GM13977 (cell line): ENCODE results near the gene LRRIQ4.

Experiments
- DNase-seq: peaks from one replicate; pipeline ENCODE4 v3.0.0; 2012; ENCODE audit warnings: low spot score
- in situ Hi-C: fragments of 300-500 bp; cut with MboI; formaldehyde crosslinking; loops from one replicate; pipeline ENCODE4 v1.12.0; 2022; ENCODE audit warnings: low sequenced_read_pairs, low pct_unique_long_range_greater_than_20kb, mixed read lengths, inconsistent platforms; ENCODE audit not compliant: unreplicated experiment
- TF ChIP-seq, protein P1 (sequence below): IDR thresholded peaks from 2 replicates; pipeline ENCODE4 v1.5.1; 2012; ENCODE audit warnings: mild to moderate bottlenecking, control low read depth; ENCODE audit not compliant: insufficient read depth; ENCODE audit errors: extremely low read depth, missing control alignments

LRRIQ4 gene

DNA sequence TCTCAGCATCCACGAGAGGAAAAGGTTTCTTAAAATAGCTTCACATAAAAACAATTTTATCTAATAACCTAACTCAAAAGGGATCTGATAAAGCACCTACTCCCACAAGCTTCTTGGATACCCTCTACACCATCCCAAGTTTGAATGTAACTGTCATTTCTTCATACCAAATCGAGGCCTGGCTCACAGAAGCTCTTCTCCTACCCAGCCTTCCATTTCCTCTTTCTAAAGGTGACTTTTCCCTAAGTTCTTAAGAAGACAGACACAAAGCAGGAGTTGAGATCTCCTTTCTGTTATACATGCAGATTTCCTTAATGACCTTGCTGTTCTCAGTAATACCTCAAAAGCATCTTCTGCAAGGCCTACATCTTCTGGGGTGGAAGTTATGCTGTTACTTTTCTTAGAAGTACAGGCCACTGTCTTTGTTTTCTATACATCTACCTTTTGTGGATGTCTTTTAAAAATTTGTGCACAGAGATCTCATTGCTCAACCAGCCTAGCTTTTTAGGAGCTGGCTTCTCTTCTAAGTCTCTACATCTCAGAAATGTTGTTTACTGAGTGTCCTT is 3.4 kb upstream of the LRRIQ4 start:
- TF ChIP-seq, protein P1, sequence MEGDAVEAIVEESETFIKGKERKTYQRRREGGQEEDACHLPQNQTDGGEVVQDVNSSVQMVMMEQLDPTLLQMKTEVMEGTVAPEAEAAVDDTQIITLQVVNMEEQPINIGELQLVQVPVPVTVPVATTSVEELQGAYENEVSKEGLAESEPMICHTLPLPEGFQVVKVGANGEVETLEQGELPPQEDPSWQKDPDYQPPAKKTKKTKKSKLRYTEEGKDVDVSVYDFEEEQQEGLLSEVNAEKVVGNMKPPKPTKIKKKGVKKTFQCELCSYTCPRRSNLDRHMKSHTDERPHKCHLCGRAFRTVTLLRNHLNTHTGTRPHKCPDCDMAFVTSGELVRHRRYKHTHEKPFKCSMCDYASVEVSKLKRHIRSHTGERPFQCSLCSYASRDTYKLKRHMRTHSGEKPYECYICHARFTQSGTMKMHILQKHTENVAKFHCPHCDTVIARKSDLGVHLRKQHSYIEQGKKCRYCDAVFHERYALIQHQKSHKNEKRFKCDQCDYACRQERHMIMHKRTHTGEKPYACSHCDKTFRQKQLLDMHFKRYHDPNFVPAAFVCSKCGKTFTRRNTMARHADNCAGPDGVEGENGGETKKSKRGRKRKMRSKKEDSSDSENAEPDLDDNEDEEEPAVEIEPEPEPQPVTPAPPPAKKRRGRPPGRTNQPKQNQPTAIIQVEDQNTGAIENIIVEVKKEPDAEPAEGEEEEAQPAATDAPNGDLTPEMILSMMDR = no peak
- no peak for DNase-seq
- in situ Hi-C loops = no loop called here

DNA sequence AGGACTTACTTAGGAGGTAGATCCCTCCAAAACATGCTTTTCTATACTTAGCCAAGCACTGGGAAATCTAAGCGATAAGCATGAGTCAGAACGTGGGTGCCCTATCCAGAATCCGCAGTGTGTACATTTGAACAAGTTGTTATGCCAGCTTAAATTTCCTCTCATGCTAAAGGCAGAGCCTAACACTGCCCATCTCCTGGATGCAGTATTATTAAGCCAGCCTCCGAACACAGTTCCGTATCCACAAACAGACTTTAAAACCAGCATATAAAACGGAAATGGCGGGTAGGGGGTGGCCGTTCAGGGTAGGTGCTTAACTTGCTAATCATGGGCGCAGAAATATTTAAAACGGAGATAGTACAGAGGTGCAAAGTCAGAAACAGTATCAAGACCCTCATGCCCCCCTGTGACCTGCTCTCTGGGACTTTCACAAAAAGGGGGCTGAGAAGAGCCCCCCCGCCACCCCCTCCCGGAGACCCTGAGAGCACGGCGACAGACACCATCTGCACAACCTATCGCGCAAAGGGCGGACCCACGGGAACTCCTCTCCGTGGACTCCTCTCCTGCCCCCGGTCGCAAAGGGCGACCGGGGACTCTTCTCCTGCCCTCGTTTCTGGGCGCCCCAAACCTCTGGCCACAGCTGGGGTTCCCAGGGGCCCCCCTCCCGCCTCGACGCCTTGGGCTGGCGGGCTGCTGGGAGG is 889 bp upstream of the LRRIQ4 start:
- no peak for DNase-seq
- in situ Hi-C loops = no loop called here
- TF ChIP-seq, protein P1 = no peak

DNA sequence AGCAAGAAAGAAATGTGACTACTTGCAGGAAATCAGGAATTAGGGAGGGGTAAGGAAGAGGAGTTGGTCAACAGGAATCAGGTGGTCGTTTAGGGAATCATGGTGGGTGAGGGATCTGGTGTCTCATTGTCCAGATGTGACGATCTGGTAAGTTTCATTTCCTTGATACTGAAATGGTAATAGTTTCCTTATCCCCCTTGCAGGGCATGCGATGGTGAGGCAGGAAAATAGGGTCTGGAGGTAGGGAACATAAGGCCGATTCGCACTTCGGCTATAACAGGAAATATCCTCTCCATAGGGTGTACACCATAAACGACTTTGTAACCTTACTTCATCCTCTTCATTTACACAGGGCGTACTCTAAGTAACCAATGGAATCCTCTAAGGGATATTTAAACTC is 608 bp downstream of the LRRIQ4 start:
- TF ChIP-seq, protein P1 = no peak
- DNase-seq = no peak
- in situ Hi-C loops = no loop called here

DNA sequence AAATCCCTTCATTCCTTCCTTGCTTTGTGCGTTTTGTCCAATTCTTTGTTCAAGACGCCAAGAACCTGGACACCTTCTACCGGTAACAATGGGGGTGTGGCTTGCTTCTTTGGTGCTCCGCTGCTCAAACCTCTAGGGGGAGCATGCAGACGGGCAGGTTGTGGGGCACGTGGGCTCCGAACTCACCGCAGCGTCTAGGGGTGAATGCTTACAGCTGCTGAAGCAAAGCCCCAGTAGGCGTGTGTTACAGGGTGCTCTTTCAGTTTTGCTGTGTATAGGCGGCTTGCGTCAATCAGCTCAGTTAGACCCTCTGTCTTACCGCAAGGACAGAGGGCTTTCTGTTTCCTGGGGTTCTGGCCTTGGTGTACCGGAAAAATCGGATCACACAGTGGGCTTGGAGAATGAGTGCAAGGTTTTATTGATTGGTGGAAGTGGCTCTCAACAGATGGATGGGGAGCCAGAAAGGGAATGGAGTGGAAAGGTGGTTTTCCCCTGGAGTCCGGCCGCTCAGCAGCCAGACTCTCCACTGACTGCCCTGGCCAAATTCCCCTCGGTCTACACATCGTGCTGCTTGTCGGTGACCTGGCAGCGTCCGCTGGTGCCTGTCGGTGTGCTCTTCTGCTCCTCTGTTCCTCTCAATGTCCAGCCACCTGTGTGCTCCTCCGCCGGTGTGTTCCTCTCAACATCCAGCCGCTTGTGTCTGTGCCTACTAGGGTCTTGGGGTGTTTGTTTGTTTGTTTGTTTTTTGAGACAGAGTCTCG is 1.3 kb downstream of the LRRIQ4 start:
- in situ Hi-C loops = no loop called here
- peak; percentile 76 for DNase-seq

DNA sequence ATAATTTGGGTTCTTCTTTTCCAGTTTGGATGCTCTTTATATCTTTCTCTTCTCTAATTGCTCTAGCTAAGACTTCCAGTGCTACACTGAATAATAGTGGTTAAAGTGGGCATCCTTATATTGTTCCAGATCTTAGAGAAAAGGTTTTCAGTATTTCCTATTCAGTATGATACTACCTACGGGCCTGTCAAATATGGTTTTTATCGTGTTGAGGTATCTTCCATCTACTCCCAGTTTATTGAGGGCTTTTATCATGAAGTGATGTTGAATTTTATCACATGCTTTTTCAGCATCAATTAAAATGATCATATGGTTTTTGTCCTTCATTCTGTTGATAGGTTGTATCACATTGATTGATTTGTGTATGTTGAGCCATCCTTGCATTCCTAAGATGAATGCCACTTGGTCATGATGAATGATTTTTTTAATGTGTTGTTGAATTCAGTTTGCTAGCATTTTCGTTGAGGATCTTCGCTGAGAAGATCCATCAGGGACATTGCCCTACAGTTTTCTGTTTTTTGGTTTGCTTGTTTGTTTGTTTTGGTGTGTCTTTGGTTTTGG is 3.0 kb downstream of the LRRIQ4 start:
- in situ Hi-C loops = no loop called here
- DNase-seq = no peak
- TF ChIP-seq, protein P1 = no peak

More for the DNA sequence above, 1.3 kb downstream of the LRRIQ4 start:
- TF ChIP-seq, protein P1 = peak; percentile 78

DNA sequence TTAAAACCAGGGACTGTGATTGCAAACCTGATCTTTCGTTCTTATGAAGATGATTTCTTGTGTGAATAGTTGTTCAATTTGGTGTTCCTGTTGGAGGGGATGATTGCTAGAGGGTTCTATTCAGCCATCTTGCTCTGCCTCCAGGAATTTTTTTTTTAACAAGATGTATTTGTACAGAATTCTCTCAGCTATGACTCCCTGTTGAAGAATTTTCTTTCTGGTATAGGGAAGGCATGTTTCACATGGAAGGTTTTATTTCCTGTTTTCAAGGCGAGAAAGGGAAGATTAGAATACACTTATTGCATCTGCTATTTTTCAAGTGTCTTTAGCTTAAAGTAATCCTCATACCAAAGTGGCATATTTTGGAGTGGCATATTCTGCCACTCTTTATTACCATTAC is 5.6 kb downstream of the LRRIQ4 start:
- no peak for DNase-seq
- TF ChIP-seq, protein P1 = no peak
- in situ Hi-C loops = no loop called here
